GM12878 (cell line): Measurements from ENCODE around the gene BTBD9. TPM values are rescaled to one million over a fixed set of nuclear protein-coding genes. Genes with fewer than 3 reads are reported as not detected.

Experiments
- ATAC-seq: fragments of 200-7000 bp; cut with Tn5 transposase; 3 replicates; pipeline ENCODE4 v1.9.1; 2020; ENCODE audit warnings: mild to moderate bottlenecking, moderate library complexity
- BruUV-seq: library from RNA; stranded (reverse); fragments of 400-500 nt; replicated peaks from 2 replicates; lab custom pipeline; 2021; lab: Mats Ljungman, UMichigan
- CTCF ChIA-PET: fragments of 300-600 bp; sonication (Branson Sonifier 250); formaldehyde crosslinking; extraction: SDS; loops from one replicate; lab custom pipeline; 2021; ENCODE audit warnings: inconsistent platforms; lab: Yijun Ruan, JAX
- POLR2A ChIA-PET: fragments of 350-600 bp; formaldehyde crosslinking; extraction: SDS; loops from one replicate; lab custom pipeline; 2021; ENCODE audit warnings: inconsistent platforms; lab: Charles Lee
- RAD21 ChIA-PET: fragments of 300-600 bp; sonication (Branson Sonifier 250); formaldehyde crosslinking; loops from one replicate; lab custom pipeline; 2023; ENCODE audit warnings: antibody characterized with exemption; ENCODE audit not compliant: unreplicated experiment; lab: Charles Lee
- SMC1A ChIA-PET: fragments of 300-600 bp; sonication (Branson Sonifier 250); formaldehyde crosslinking; loops from one replicate; lab custom pipeline; 2023; ENCODE audit not compliant: unreplicated experiment, uncharacterized antibody; lab: Charles Lee
- DNase-seq: peaks from one replicate; pipeline ENCODE4 v3.0.0-alpha.2; 2011; ENCODE audit warnings: low read depth, low spot score
- FAIRE-seq: peaks from 3 replicates; lab custom pipeline; 2011; peaks lifted over from hg19 to GRCh38; lab: Jason Lieb, UNC
- H2AFZ ChIP-seq: 2 replicates; pipeline ENCODE4 v1.6.0; 2011; ENCODE audit warnings: low read depth, low read length, control low read depth; ENCODE audit not compliant: control insufficient read depth
- H3K27ac ChIP-seq: 2 replicates; pipeline ENCODE4 v1.5.1; 2011; ENCODE audit warnings: control low read depth; ENCODE audit not compliant: control insufficient read depth, insufficient read depth
- H3K27me3 ChIP-seq, 2 experiments: replicated peaks in 1 of 2; 2 replicates each; pipeline versions ENCODE4 v1.6.0 to v1.6.1; 2011; ENCODE audit warnings: low read length in 1 of 2; ENCODE audit not compliant: control insufficient read depth in 2 of 2, insufficient read depth in 2 of 2
- H3K36me3 ChIP-seq, 2 experiments: 2 replicates each; pipeline ENCODE4 v1.5.1; 2011; ENCODE audit warnings: low read length in 1 of 2; ENCODE audit not compliant: control insufficient read depth in 2 of 2, insufficient read depth in 2 of 2
- H3K4me1 ChIP-seq: 2 replicates; pipeline ENCODE4 v1.6.1; 2011; ENCODE audit warnings: mild to moderate bottlenecking, low read length, moderate library complexity, mixed read lengths; ENCODE audit not compliant: control insufficient read depth, insufficient read depth
- H3K4me2 ChIP-seq: 2 replicates; pipeline ENCODE4 v1.6.0; 2011; ENCODE audit warnings: control low read depth; ENCODE audit not compliant: control insufficient read depth, insufficient read depth
- H3K4me3 ChIP-seq: fragments of 200-600 bp; sonication (generic); 2 replicates; pipeline ENCODE4 v1.5.1; 2016
- H3K79me2 ChIP-seq: 2 replicates; pipeline ENCODE4 v1.6.0; 2011; ENCODE audit warnings: low read length; ENCODE audit not compliant: control insufficient read depth, insufficient read depth
- H3K9ac ChIP-seq: 2 replicates; pipeline ENCODE4 v1.8.0; 2011; ENCODE audit warnings: low read length, control low read depth, mixed read lengths; ENCODE audit not compliant: control insufficient read depth, insufficient read depth
- H3K9me3 ChIP-seq: replicated peaks from 3 replicates; pipeline ENCODE4 v1.5.1; 2011; ENCODE audit warnings: mild to moderate bottlenecking, low read length; ENCODE audit not compliant: control insufficient read depth, insufficient read depth
- H4K20me1 ChIP-seq: 2 replicates; pipeline ENCODE4 v1.6.0; 2011; ENCODE audit not compliant: control insufficient read depth, insufficient read depth
- ESRRA ChIP-seq: IDR thresholded peaks from 2 replicates; pipeline ENCODE4 v1.6.1; 2012; ENCODE audit warnings: mild to moderate bottlenecking, low read length, improper control_type of control experiment
- FOXK2 ChIP-seq: fragments of 450-650 bp; IDR thresholded peaks from 2 replicates; pipeline ENCODE4 v1.6.1; 2017; ENCODE audit warnings: mild to moderate bottlenecking, moderate library complexity
- NFYA ChIP-seq: IDR thresholded peaks from 2 replicates; pipeline ENCODE4 v1.6.1; 2011; ENCODE audit warnings: low read depth, mild to moderate bottlenecking, low read length, improper control_type of control experiment, borderline replicate concordance
- SMARCA5 ChIP-seq: fragments of 450-650 bp; IDR thresholded peaks from 2 replicates; pipeline ENCODE4 v1.6.1; 2017; ENCODE audit warnings: mild to moderate bottlenecking
- SREBF1 ChIP-seq: IDR thresholded peaks from 2 replicates; pipeline ENCODE4 v1.6.1; 2012; ENCODE audit warnings: mild to moderate bottlenecking, low read length
- ZNF24 ChIP-seq: fragments of 450-650 bp; IDR thresholded peaks from 2 replicates; pipeline ENCODE4 v1.6.1; 2017; ENCODE audit warnings: antibody characterized with exemption, mild to moderate bottlenecking
- WGBS: methylation state at CpG from one replicate; pipeline ENCODE4 v1.1.6; 2016; ENCODE audit warnings: low lambda C conversion rate; ENCODE audit not compliant: insufficient replicate concordance, insufficient coverage; ENCODE audit errors: missing lambda C conversion rate; 5-methylcytosine and 5-hydroxymethylcytosine counted together
- in situ Hi-C: fragments of 300-500 bp; cut with MboI; formaldehyde crosslinking; loops from 9 replicates; pipeline ENCODE4 v1.14.3; 2018; ENCODE audit warnings: mixed read lengths
- intact Hi-C: fragments of 100-400 bp; cut with micrococcal nuclease; formaldehyde crosslinking; loops from one replicate; pipeline ENCODE4 v1.14.2; 2022; ENCODE audit not compliant: unreplicated experiment
- polyA plus RNA-seq, 11 experiments: library from polyadenylated mRNA; depleted of rRNA in 4 of 11; unstranded in 6 of 11; stranded (reverse) in 5 of 11; fragments of >200 nt; fragmentation: Nextera tagmentation in 4 of 11; fragmentation: Illumina TruSeq in 1 of 11; extraction: Ambion mirVana in 4 of 11; extraction: Trizol in 1 of 11; gene quantifications; 1 replicate in 1 of 11; 2 replicates in 10 of 11; pipeline versions ENCODE4 v1.2.1 to v1.2.3, GENCODE V29; 2011 to 2016; ENCODE audit warnings: inconsistent platforms in 2 of 11, missing spikeins in 2 of 11, low read depth in 1 of 11
- total RNA-seq, 4 experiments: library from RNA; depleted of rRNA in 3 of 4; stranded (reverse); fragments of >200 nt in 3 of 4; fragmentation: Illumina TruSeq in 1 of 4; extraction: Trizol in 1 of 4; gene quantifications; 2 replicates each; pipeline versions ENCODE4 v1.2.1 to v1.2.3, GENCODE V29; 2013 to 2021
- TF ChIP-seq, protein P1 (sequence below): fragments of 450-650 bp; IDR thresholded peaks from 2 replicates; pipeline ENCODE4 v1.6.1; 2016; ENCODE audit warnings: mild to moderate bottlenecking, moderate library complexity, borderline replicate concordance
- TF ChIP-seq, protein P2 (sequence below): IDR thresholded peaks from 2 replicates; pipeline ENCODE4 v1.6.1; 2012; ENCODE audit warnings: mild to moderate bottlenecking, low read depth, low read length
- TF ChIP-seq, protein P3 (sequence below): fragments of 450-650 bp; IDR thresholded peaks from 2 replicates; pipeline ENCODE4 v1.6.1; 2016; ENCODE audit warnings: mild to moderate bottlenecking
- TF ChIP-seq, protein P4 (sequence below): fragments of 450-650 bp; IDR thresholded peaks from 2 replicates; pipeline ENCODE4 v1.6.1; 2017; ENCODE audit warnings: antibody characterized with exemption, mild to moderate bottlenecking, moderate library complexity

The BTBD9 gene
- total and polyA plus RNA-seq, 10 of the 15 experiments (the other 5 are each of a cell fraction or from before 2014, with no cell fraction given): 0.22 to 8.6 (median 4.6) TPM

DNA sequence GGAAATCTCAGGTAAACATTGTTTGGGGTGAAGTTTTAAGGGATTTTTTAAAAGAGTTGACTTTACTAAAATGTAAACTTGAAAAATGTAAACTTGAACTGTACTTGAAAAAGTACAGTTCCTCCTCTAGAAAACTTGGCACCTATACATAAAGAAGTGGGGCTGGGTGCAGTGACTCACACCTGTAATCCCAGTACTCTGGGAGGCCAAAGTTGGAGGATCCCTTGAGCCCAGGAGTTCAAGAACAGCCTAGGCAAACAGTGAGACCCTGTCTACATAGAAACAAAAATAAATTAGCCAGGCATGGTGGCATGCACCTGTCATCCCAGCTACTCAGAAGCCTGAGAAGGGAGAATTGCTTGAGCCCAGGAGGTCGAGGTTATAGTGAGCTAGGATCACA, 7.2 kb downstream of the BTBD9 start:
- Histone ChIP-seq H3K4me2 (no peak overlapping the region), H4K20me1 (no peaks in the 10 kb centered on the region), H3K27ac (no peak overlapping the region), H3K9me3 (no peaks in the 10 kb centered on the region), H3K4me1 (no peaks in the 10 kb centered on the region), H3K36me3 (no peaks in the 10 kb centered on the region), H3K27me3 (no peaks in the 10 kb centered on the region), H3K9ac (no peak overlapping the region), H2AFZ (no peak overlapping the region), H3K4me3 (no peak overlapping the region), H3K79me2 (no peaks in the 10 kb centered on the region)
- WGBS: 50% methylated on average over 1 of the region's 1 CpG
- intact Hi-C loops (no loop called here), in situ Hi-C loops (no loop called here)
- TF ChIP-seq, protein P1, sequence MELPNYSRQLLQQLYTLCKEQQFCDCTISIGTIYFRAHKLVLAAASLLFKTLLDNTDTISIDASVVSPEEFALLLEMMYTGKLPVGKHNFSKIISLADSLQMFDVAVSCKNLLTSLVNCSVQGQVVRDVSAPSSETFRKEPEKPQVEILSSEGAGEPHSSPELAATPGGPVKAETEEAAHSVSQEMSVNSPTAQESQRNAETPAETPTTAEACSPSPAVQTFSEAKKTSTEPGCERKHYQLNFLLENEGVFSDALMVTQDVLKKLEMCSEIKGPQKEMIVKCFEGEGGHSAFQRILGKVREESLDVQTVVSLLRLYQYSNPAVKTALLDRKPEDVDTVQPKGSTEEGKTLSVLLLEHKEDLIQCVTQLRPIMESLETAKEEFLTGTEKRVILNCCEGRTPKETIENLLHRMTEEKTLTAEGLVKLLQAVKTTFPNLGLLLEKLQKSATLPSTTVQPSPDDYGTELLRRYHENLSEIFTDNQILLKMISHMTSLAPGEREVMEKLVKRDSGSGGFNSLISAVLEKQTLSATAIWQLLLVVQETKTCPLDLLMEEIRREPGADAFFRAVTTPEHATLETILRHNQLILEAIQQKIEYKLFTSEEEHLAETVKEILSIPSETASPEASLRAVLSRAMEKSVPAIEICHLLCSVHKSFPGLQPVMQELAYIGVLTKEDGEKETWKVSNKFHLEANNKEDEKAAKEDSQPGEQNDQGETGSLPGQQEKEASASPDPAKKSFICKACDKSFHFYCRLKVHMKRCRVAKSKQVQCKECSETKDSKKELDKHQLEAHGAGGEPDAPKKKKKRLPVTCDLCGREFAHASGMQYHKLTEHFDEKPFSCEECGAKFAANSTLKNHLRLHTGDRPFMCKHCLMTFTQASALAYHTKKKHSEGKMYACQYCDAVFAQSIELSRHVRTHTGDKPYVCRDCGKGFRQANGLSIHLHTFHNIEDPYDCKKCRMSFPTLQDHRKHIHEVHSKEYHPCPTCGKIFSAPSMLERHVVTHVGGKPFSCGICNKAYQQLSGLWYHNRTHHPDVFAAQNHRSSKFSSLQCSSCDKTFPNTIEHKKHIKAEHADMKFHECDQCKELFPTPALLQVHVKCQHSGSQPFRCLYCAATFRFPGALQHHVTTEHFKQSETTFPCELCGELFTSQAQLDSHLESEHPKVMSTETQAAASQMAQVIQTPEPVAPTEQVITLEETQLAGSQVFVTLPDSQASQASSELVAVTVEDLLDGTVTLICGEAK: no peak
- TF ChIP-seq, protein P2, sequence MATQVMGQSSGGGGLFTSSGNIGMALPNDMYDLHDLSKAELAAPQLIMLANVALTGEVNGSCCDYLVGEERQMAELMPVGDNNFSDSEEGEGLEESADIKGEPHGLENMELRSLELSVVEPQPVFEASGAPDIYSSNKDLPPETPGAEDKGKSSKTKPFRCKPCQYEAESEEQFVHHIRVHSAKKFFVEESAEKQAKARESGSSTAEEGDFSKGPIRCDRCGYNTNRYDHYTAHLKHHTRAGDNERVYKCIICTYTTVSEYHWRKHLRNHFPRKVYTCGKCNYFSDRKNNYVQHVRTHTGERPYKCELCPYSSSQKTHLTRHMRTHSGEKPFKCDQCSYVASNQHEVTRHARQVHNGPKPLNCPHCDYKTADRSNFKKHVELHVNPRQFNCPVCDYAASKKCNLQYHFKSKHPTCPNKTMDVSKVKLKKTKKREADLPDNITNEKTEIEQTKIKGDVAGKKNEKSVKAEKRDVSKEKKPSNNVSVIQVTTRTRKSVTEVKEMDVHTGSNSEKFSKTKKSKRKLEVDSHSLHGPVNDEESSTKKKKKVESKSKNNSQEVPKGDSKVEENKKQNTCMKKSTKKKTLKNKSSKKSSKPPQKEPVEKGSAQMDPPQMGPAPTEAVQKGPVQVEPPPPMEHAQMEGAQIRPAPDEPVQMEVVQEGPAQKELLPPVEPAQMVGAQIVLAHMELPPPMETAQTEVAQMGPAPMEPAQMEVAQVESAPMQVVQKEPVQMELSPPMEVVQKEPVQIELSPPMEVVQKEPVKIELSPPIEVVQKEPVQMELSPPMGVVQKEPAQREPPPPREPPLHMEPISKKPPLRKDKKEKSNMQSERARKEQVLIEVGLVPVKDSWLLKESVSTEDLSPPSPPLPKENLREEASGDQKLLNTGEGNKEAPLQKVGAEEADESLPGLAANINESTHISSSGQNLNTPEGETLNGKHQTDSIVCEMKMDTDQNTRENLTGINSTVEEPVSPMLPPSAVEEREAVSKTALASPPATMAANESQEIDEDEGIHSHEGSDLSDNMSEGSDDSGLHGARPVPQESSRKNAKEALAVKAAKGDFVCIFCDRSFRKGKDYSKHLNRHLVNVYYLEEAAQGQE: no peak
- TF ChIP-seq, protein P3, sequence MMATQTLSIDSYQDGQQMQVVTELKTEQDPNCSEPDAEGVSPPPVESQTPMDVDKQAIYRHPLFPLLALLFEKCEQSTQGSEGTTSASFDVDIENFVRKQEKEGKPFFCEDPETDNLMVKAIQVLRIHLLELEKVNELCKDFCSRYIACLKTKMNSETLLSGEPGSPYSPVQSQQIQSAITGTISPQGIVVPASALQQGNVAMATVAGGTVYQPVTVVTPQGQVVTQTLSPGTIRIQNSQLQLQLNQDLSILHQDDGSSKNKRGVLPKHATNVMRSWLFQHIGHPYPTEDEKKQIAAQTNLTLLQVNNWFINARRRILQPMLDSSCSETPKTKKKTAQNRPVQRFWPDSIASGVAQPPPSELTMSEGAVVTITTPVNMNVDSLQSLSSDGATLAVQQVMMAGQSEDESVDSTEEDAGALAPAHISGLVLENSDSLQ: no peak
- TF ChIP-seq ESRRA (no peak), ZNF24 (no peak), SREBF1 (no peak), FOXK2 (no peak), SMARCA5 (no peak), NFYA (no peak)
- TF ChIP-seq, protein P4, sequence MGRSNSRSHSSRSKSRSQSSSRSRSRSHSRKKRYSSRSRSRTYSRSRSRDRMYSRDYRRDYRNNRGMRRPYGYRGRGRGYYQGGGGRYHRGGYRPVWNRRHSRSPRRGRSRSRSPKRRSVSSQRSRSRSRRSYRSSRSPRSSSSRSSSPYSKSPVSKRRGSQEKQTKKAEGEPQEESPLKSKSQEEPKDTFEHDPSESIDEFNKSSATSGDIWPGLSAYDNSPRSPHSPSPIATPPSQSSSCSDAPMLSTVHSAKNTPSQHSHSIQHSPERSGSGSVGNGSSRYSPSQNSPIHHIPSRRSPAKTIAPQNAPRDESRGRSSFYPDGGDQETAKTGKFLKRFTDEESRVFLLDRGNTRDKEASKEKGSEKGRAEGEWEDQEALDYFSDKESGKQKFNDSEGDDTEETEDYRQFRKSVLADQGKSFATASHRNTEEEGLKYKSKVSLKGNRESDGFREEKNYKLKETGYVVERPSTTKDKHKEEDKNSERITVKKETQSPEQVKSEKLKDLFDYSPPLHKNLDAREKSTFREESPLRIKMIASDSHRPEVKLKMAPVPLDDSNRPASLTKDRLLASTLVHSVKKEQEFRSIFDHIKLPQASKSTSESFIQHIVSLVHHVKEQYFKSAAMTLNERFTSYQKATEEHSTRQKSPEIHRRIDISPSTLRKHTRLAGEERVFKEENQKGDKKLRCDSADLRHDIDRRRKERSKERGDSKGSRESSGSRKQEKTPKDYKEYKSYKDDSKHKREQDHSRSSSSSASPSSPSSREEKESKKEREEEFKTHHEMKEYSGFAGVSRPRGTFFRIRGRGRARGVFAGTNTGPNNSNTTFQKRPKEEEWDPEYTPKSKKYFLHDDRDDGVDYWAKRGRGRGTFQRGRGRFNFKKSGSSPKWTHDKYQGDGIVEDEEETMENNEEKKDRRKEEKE: no peak
- ChIA-PET RAD21 (no interaction called here), SMC1A (interaction anchor here (0.6 to 0.7 kb wide), 2 partner anchors 24 to 182 kb away, joined by 3 read pairs; no protein-coding TSS in a partner anchor), CTCF (interaction anchor here (1.0 to 1.1 kb wide), 2 partner anchors 62 to 533 kb away, joined by 3 read pairs; no protein-coding TSS in a partner anchor), POLR2A (no interaction called here)
- ATAC-seq (no peak), FAIRE-seq (no peak), DNase-seq (no peak)
- BruUV-seq: no TSS peak
